ENCODE data around the gene PHOX2A.

PHOX2A gene

DNA sequence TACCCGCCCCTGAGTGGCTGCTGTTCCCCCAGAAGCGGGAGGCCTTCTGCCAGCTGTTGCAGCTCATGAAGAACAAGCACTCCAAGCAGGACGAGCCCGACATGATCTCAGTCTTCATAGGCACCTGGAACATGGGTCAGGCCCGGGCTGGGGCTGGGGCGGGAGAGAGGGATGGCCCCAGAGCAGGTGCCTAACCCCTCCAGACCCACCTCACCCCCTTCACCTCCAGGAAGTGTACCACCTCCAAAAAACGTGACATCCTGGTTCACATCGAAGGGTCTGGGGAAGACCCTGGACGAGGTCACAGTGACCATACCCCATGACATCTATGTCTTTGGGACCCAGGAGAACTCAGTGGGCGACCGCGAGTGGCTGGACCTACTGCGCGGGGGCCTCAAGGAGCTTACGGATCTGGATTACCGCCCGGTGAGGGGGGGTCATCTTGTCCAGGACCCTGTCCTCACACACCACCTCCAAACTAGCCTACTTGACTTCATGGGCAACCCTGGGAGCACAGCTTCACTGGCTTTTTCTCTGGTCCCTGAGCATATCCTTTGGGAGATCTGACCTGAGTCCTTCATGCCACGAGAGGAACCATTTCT is 13.1 kb downstream of the PHOX2A start:
- ATAC-seq (ENCODE audit: low read depth): no peak
- peaks cover 92% of the 10 kb centered on the region for H3K36me3 ChIP-seq (ENCODE audit: low read depth)

DNA sequence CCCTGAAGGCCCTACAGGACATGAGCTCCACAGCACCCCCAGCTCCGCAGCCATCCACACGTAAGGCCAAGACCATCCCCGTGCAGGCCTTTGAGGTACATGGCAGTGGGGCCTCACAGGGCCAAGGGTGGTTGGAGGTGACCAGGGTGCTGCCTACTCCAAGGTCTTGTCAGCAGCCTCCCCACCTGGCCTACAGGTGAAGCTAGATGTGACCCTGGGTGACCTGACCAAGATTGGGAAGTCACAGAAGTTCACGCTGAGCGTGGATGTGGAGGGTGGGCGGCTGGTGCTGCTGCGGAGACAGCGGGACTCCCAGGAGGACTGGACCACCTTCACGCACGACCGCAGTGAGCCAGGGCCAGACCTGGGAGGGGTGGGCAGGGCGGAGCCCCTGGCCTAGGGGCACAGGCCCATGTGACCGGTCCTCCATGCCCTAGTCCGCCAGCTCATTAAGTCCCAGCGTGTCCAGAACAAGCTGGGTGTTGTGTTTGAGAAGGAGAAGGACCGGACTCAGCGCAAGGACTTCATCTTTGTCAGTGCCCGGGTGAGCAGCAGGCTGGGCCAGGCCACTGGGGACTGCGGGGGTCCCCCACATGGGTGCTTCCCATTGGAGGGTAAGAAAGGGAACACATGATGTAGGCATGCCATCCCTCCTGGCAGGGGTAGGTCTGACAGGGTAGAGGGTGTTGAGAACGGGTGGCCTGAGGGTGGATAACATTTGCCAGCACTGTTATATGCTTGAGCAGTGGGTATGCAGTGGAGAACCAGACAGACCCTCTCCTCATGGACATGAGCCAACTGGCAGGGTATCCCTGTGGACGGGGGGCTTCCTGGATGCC is 13.8 kb downstream of the PHOX2A start:
- TF ChIP-seq CTCF (IDR thresholded peaks at IDR 0.05; ENCODE audit: poor library complexity, severe bottlenecking): no peak
- Histone ChIP-seq H3K4me1 (ENCODE audit: insufficient read depth, poor library complexity, severe bottlenecking) (peaks cover 5% of the 10 kb centered on the region), H3K27ac (ENCODE audit: poor library complexity, severe bottlenecking) (no peak overlapping the region), H3K9me3 (ENCODE audit: severe bottlenecking) (peaks cover 5% of the 10 kb centered on the region), H3K36me3 (ENCODE audit: low read depth) (peaks cover 88% of the 10 kb centered on the region), H3K4me3 (ENCODE audit: severe bottlenecking) (no peak overlapping the region), H3K27me3 (ENCODE audit: insufficient read depth, poor library complexity, severe bottlenecking) (no peaks in the 10 kb centered on the region)
- DNase-seq (ENCODE audit: low spot score): no peak
- ATAC-seq (ENCODE audit: low read depth): no peak

More for the DNA sequence above, 13.1 kb downstream of the PHOX2A start:
- no peaks in the 10 kb centered on the region for H3K27me3 ChIP-seq (ENCODE audit: insufficient read depth, poor library complexity, severe bottlenecking)
- peaks cover 5% of the 10 kb centered on the region for H3K9me3 ChIP-seq (ENCODE audit: severe bottlenecking)
- no peak for TF ChIP-seq CTCF (IDR thresholded peaks at IDR 0.05; ENCODE audit: poor library complexity, severe bottlenecking)
- no peak overlapping the region for H3K27ac ChIP-seq (ENCODE audit: poor library complexity, severe bottlenecking)
- DNase-seq (ENCODE audit: low spot score): no peak
- no peak overlapping the region for H3K4me3 ChIP-seq (ENCODE audit: severe bottlenecking)
- H3K4me1 ChIP-seq (ENCODE audit: insufficient read depth, poor library complexity, severe bottlenecking): no peaks in the 10 kb centered on the region

GRCh38 chr11:72229336-72229924 is 14.5 kb downstream of the PHOX2A start:
- Histone ChIP-seq H3K36me3 (ENCODE audit: low read depth) (peaks cover 81% of the 10 kb centered on the region), H3K4me1 (ENCODE audit: insufficient read depth, poor library complexity, severe bottlenecking) (peaks cover 5% of the 10 kb centered on the region), H3K9me3 (ENCODE audit: severe bottlenecking) (peaks cover 5% of the 10 kb centered on the region), H3K27me3 (ENCODE audit: insufficient read depth, poor library complexity, severe bottlenecking) (no peaks in the 10 kb centered on the region), H3K27ac (ENCODE audit: poor library complexity, severe bottlenecking) (no peak overlapping the region), H3K4me3 (ENCODE audit: severe bottlenecking) (no peak overlapping the region)
- DNase-seq (ENCODE audit: low spot score): no peak
- TF ChIP-seq CTCF (IDR thresholded peaks at IDR 0.05; ENCODE audit: poor library complexity, severe bottlenecking): no peak
- ATAC-seq (ENCODE audit: low read depth): no peak

- Histone ChIP-seq H3K27ac (ENCODE audit: poor library complexity, severe bottlenecking) (no peak overlapping the region), H3K36me3 (ENCODE audit: low read depth) (peaks cover 75% of the 10 kb centered on the region), H3K27me3 (ENCODE audit: insufficient read depth, poor library complexity, severe bottlenecking) (no peaks in the 10 kb centered on the region), H3K4me1 (ENCODE audit: insufficient read depth, poor library complexity, severe bottlenecking) (peaks cover 5% of the 10 kb centered on the region), H3K9me3 (ENCODE audit: severe bottlenecking) (peaks cover 5% of the 10 kb centered on the region), H3K4me3 (ENCODE audit: severe bottlenecking) (no peak overlapping the region)
- DNase-seq (ENCODE audit: low spot score): no peak
- TF ChIP-seq CTCF (IDR thresholded peaks at IDR 0.05; ENCODE audit: poor library complexity, severe bottlenecking): no peak
- ATAC-seq (ENCODE audit: low read depth): no peak
These were observed 15.1 kb downstream of the PHOX2A start for GRCh38 chr11:72228844-72229231.

Measured in RWPE2 (cell line).